Keratinocyte (primary cell): Measurements from ENCODE around the gene FIZ1. TPM values are rescaled to one million over a fixed set of nuclear protein-coding genes. Genes with fewer than 3 reads are reported as not detected.

Experiments used
- DNase-seq: peaks from one replicate; pipeline ENCODE4 v3.0.0-alpha.2; 2011; ENCODE audit warnings: low read depth, missing footprints, low spot score
- FAIRE-seq: peaks from 2 replicates; lab custom pipeline; 2011; peaks lifted over from hg19 to GRCh38; lab: Jason Lieb, UNC
- H2AFZ ChIP-seq: 2 replicates; pipeline ENCODE4 v1.6.0; 2012; ENCODE audit warnings: low read length, control low read depth, inconsistent platforms; ENCODE audit not compliant: control insufficient read depth
- H3K27ac ChIP-seq: 2 replicates; pipeline ENCODE4 v1.5.1; 2011; ENCODE audit warnings: low read length; ENCODE audit not compliant: control insufficient read depth, insufficient read depth
- H3K27me3 ChIP-seq: 3 replicates; pipeline ENCODE4 v1.6.0; 2011; ENCODE audit warnings: low read length; ENCODE audit not compliant: control insufficient read depth, insufficient read depth; ENCODE audit errors: extremely low read depth
- H3K36me3 ChIP-seq, 2 experiments: 2 replicates in 1 of 2; 3 replicates in 1 of 2; pipeline ENCODE4 v1.5.1; 2011; ENCODE audit warnings: low read length in 2 of 2, mild to moderate bottlenecking in 1 of 2; ENCODE audit not compliant: control insufficient read depth in 2 of 2, insufficient read depth in 2 of 2; ENCODE audit errors: extremely low read depth in 1 of 2
- H3K4me1 ChIP-seq: 3 replicates; pipeline ENCODE4 v1.5.1; 2011; ENCODE audit warnings: low read length; ENCODE audit not compliant: control insufficient read depth, insufficient read depth; ENCODE audit errors: extremely low read depth
- H3K4me2 ChIP-seq: 3 replicates; pipeline ENCODE4 v1.6.0; 2011; ENCODE audit warnings: low read depth, low read length; ENCODE audit not compliant: control insufficient read depth, insufficient read depth; ENCODE audit errors: extremely low read depth
- H3K4me3 ChIP-seq, 3 experiments: fragments of 200-600 bp in 1 of 3; sonication (generic) in 1 of 3; 2 replicates in 2 of 3; 3 replicates in 1 of 3; pipeline ENCODE4 v1.5.1; 2011 to 2016; ENCODE audit warnings: low read length in 3 of 3, mild to moderate bottlenecking in 3 of 3, control low read depth in 2 of 3, inconsistent platforms in 1 of 3, low read depth in 1 of 3, mixed read lengths in 1 of 3, mixed run types in 1 of 3, moderate library complexity in 1 of 3; ENCODE audit not compliant: control insufficient read depth in 2 of 3, insufficient read depth in 2 of 3; ENCODE audit errors: extremely low read depth in 1 of 3
- H3K79me2 ChIP-seq: 2 replicates; pipeline ENCODE4 v1.6.0; 2012; ENCODE audit warnings: low read length; ENCODE audit not compliant: control insufficient read depth, insufficient read depth
- H3K9ac ChIP-seq: 3 replicates; pipeline ENCODE4 v1.6.0; 2011; ENCODE audit warnings: low read length; ENCODE audit not compliant: control insufficient read depth, insufficient read depth; ENCODE audit errors: extremely low read depth
- H3K9me1 ChIP-seq: 3 replicates; pipeline ENCODE4 v1.6.0; 2011; ENCODE audit warnings: low read length; ENCODE audit not compliant: control insufficient read depth, insufficient read depth; ENCODE audit errors: extremely low read depth
- H3K9me3 ChIP-seq: 2 replicates; pipeline ENCODE4 v1.5.1; 2012; ENCODE audit warnings: low read depth, low read length; ENCODE audit not compliant: control insufficient read depth
- H4K20me1 ChIP-seq: 3 replicates; pipeline ENCODE4 v1.6.0; 2011; ENCODE audit warnings: low read length; ENCODE audit not compliant: control insufficient read depth, insufficient read depth; ENCODE audit errors: extremely low read depth
- EZH2 ChIP-seq: IDR thresholded peaks from one replicate; pipeline ENCODE4 v1.6.1; 2012; ENCODE audit warnings: inconsistent platforms, mild to moderate bottlenecking, low read length, moderate library complexity
- dilution Hi-C: fragments of 300-500 bp; cut with MboI; formaldehyde crosslinking; loops from one replicate; pipeline ENCODE4 v1.7.0; 2020; ENCODE audit warnings: low sequenced_read_pairs; ENCODE audit not compliant: extremely low pct_ligation_motif_present
- polyA minus RNA-seq, 3 experiments: library from RNA; depleted of rRNA, polyadenylated mRNA; stranded (reverse); fragments of >200 nt; gene quantifications; 1 replicate in 1 of 3; 2 replicates in 1 of 3; 3 replicates in 1 of 3; pipeline ENCODE4 v1.2.3, GENCODE V29; 2011
- polyA plus RNA-seq, 5 experiments: library from polyadenylated mRNA; depleted of rRNA in 3 of 5; stranded (reverse) in 3 of 5; stranded (forward) in 1 of 5; unstranded in 1 of 5; fragments of >200 nt; gene quantifications; 1 replicate in 1 of 5; 2 replicates in 3 of 5; 3 replicates in 1 of 5; pipeline versions ENCODE4 v1.2.1 to v1.2.3, GENCODE V29; 2011 to 2012; ENCODE audit warnings: missing spikeins in 2 of 5, low read depth in 1 of 5, low replicate concordance in 1 of 5
- TF ChIP-seq, protein P1 (sequence below), 3 experiments: IDR thresholded peaks in 1 of 3; conservative IDR thresholded peaks in 1 of 3; optimal IDR thresholded peaks in 1 of 3; 2 replicates in 2 of 3; 3 replicates in 1 of 3; pipeline versions ENCODE3 to v1.5.1; 2011; ENCODE audit warnings: low read length in 3 of 3, mild to moderate bottlenecking in 3 of 3, moderate library complexity in 2 of 3, control low read depth in 1 of 3, inconsistent platforms in 1 of 3; ENCODE audit not compliant: insufficient read depth in 2 of 3; ENCODE audit errors: extremely low read depth in 1 of 3

FIZ1 gene
- polyA plus RNA-seq: 2.7 to 3.3 TPM (median 2.7 TPM) in 3 replicates
- polyA plus RNA-seq (2011; ENCODE audit: low read depth): 0.75 TPM
- 2.3 and 2.9 TPM in 2 replicates for polyA plus RNA-seq (2011; cell fraction: cytosol; rRNA removed)
- polyA plus RNA-seq (2011; cell fraction: nucleus; rRNA removed): 5.5 and 6.2 TPM in 2 replicates
- polyA plus RNA-seq (2012; ENCODE audit: low replicate concordance): 3.0 and 6.3 TPM in 2 replicates
- polyA minus RNA-seq: 1.0 to 4.2 TPM (median 3.2 TPM) in 3 replicates
- polyA minus RNA-seq (2011; cell fraction: cytosol; rRNA and poly(A)+ RNA removed): 7.3 TPM
- polyA minus RNA-seq (2011; cell fraction: nucleus; rRNA and poly(A)+ RNA removed): 2.4 and 4.1 TPM in 2 replicates

DNA sequence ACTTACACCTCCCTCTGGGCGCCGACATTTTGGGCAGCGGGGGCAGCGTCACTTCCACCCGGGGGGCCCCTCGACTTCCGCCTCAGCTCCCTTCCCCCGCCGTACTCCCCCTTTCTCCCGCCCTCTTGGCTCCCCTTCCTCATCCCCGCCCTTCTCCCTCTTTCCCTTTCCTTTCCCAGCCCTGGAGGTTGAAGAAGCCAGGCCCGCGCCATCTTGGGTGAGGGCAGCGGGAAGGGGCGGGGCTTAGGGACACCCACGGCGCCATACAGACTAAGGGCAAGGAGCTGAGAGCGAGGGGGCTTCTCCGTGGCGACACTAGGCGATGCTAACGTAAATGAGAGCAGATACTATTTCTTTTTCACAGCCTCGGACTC is at the start of gene FIZ1:
Gene FIZ1 (minus strand): TSS at position 50 of the 374 bp plus-strand sequence. CDS start 1,652 bp downstream, outside the sequence.
- Histone ChIP-seq H3K4me2 (peak within 1 kb of the TSS; percentile 72), H2AFZ (peak within 1 kb of the TSS; percentile 95), H3K4me3 (peak within 1 kb of the TSS; percentile 57 to 75 (median 72)), H3K9me1 (no peaks in the 10 kb centered on the region), H3K36me3 (peaks cover 5 to 9% of the 10 kb centered on the region in 2 experiments), H3K27ac (peak within 1 kb of the TSS; percentile 97), H3K9me3 (no peaks in the 10 kb centered on the region), H4K20me1 (no peaks in the 10 kb centered on the region), H3K79me2 (no peaks in the 10 kb centered on the region), H3K27me3 (no peaks in the 10 kb centered on the region), H3K4me1 (peaks cover 11% of the 10 kb centered on the region), H3K9ac (peak within 1 kb of the TSS; percentile 95)
- TF ChIP-seq, protein P1, sequence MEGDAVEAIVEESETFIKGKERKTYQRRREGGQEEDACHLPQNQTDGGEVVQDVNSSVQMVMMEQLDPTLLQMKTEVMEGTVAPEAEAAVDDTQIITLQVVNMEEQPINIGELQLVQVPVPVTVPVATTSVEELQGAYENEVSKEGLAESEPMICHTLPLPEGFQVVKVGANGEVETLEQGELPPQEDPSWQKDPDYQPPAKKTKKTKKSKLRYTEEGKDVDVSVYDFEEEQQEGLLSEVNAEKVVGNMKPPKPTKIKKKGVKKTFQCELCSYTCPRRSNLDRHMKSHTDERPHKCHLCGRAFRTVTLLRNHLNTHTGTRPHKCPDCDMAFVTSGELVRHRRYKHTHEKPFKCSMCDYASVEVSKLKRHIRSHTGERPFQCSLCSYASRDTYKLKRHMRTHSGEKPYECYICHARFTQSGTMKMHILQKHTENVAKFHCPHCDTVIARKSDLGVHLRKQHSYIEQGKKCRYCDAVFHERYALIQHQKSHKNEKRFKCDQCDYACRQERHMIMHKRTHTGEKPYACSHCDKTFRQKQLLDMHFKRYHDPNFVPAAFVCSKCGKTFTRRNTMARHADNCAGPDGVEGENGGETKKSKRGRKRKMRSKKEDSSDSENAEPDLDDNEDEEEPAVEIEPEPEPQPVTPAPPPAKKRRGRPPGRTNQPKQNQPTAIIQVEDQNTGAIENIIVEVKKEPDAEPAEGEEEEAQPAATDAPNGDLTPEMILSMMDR (optimal IDR thresholded peaks at IDR 0.05 in 1 of 3, IDR thresholded peaks at IDR 0.05 in 1 of 3, conservative IDR thresholded peaks at IDR 0.05 in 1 of 3; ENCODE audit: extremely low read depth in 1 of 3, insufficient read depth in 2 of 3, low read length in 3 of 3): no peak
- TF ChIP-seq EZH2: no peak
- DNase-seq: peak; percentile 94
- no peak for FAIRE-seq
- dilution Hi-C loops: no loop called here

- H3K9ac ChIP-seq: peak overlapping the region; percentile 75
- H3K4me3 ChIP-seq: peak overlapping the region; percentile 29 to 67 (median 58)
- H2AFZ ChIP-seq: no peak overlapping the region
- peaks cover 9 to 14% of the 10 kb centered on the region in 2 experiments for H3K36me3 ChIP-seq
- dilution Hi-C loops: no loop called here
- no peak for TF ChIP-seq EZH2
- TF ChIP-seq, protein P1 (optimal IDR thresholded peaks at IDR 0.05 in 1 of 3, IDR thresholded peaks at IDR 0.05 in 1 of 3, conservative IDR thresholded peaks at IDR 0.05 in 1 of 3; ENCODE audit: extremely low read depth in 1 of 3, insufficient read depth in 2 of 3, low read length in 3 of 3): no peak
- no peak overlapping the region for H3K27ac ChIP-seq
- DNase-seq (no peak), FAIRE-seq (no peak)
- H3K9me3 ChIP-seq: no peaks in the 10 kb centered on the region
- no peaks in the 10 kb centered on the region for H3K27me3 ChIP-seq
- H3K4me1 ChIP-seq: peaks cover 22% of the 10 kb centered on the region
- peak overlapping the region; percentile 77 for H3K4me2 ChIP-seq
- no peaks in the 10 kb centered on the region for H4K20me1 ChIP-seq
- peaks cover 22% of the 10 kb centered on the region for H3K79me2 ChIP-seq
- no peaks in the 10 kb centered on the region for H3K9me1 ChIP-seq
Observed at GRCh38 chr19:55648585-55649267, 49.4 kb upstream of the FIZ1 start.
